ENCODE results near the gene LSM2. TPM values are rescaled to one million over a fixed set of nuclear protein-coding genes. Genes with fewer than 3 reads are reported as not detected.

Gene LSM2
- polyA plus RNA-seq, 1 donor (not counting 4 experiments of a cell fraction or from before 2014, with no cell fraction given) = 46.5 TPM

- Histone ChIP-seq H3K27me3 (ENCODE audit: control insufficient read depth, extremely low read depth, insufficient read depth, low read length) (no peaks in the 10 kb centered on the region), H3K9ac (ENCODE audit: control insufficient read depth, extremely low read depth, insufficient read depth, low read length) (peak within 1 kb of the TSS; percentile 69), H3K36me3 (ENCODE audit: control insufficient read depth in 2 of 2, extremely low read depth in 1 of 2, insufficient read depth in 2 of 2, low read length in 2 of 2) (no peaks in the 10 kb centered on the region), H3K9me1 (ENCODE audit: control insufficient read depth, extremely low read depth, insufficient read depth, low read length) (no peaks in the 10 kb centered on the region), H3K9me3 (ENCODE audit: control insufficient read depth, low read depth, low read length) (no peaks in the 10 kb centered on the region), H3K27ac (ENCODE audit: control insufficient read depth, insufficient read depth, low read length) (peak within 1 kb of the TSS; percentile 84), H2AFZ (ENCODE audit: control insufficient read depth, low read length) (peak within 1 kb of the TSS; percentile 70), H4K20me1 (ENCODE audit: control insufficient read depth, extremely low read depth, insufficient read depth, low read length) (no peaks in the 10 kb centered on the region), H3K4me1 (ENCODE audit: control insufficient read depth, extremely low read depth, insufficient read depth, low read length) (peaks cover 22% of the 10 kb centered on the region), H3K4me2 (ENCODE audit: control insufficient read depth, extremely low read depth, insufficient read depth, low read depth, low read length) (peak within 1 kb of the TSS; percentile 85), H3K79me2 (ENCODE audit: control insufficient read depth, insufficient read depth, low read length) (peaks cover 26% of the 10 kb centered on the region), H3K4me3 (ENCODE audit: control insufficient read depth in 2 of 3, extremely low read depth in 1 of 3, insufficient read depth in 2 of 3, low read depth in 1 of 3, low read length in 3 of 3) (peak within 1 kb of the TSS; percentile 48 to 71 (median 61))
- TF ChIP-seq EZH2 (IDR thresholded peaks at IDR 0.05; ENCODE audit: low read length) = no peak
- no peak for TF ChIP-seq CTCF (optimal IDR thresholded peaks at IDR 0.05 in 1 of 3, IDR thresholded peaks at IDR 0.05 in 1 of 3, conservative IDR thresholded peaks at IDR 0.05 in 1 of 3; ENCODE audit: extremely low read depth in 1 of 3, insufficient read depth in 2 of 3, low read length in 3 of 3)
- dilution Hi-C loops (cut with MboI; ENCODE audit: extremely low pct_ligation_motif_present, low sequenced_read_pairs) = no loop called here
- FAIRE-seq (no peak), DNase-seq (ENCODE audit: low read depth, low spot score) (no peak)
These were observed 8.5 kb upstream of the LSM2 start, which contains the start of the genes HSPA1A and HSPA1L for GRCh38 chr6:31815025-31815838. Gene HSPA1A (plus strand): TSS chr6:31815543. CDS start chr6:31815757, 214 bp downstream. Gene HSPA1L (minus strand): TSS chr6:31815283. CDS start chr6:31811972, 3,311 bp downstream.

GRCh38 chr6:31814677-31815024 lies 7.9 kb upstream of the LSM2 start:
- Histone ChIP-seq H3K9ac (ENCODE audit: control insufficient read depth, extremely low read depth, insufficient read depth, low read length) (peak overlapping the region; percentile 63), H3K79me2 (ENCODE audit: control insufficient read depth, insufficient read depth, low read length) (peaks cover 23% of the 10 kb centered on the region), H4K20me1 (ENCODE audit: control insufficient read depth, extremely low read depth, insufficient read depth, low read length) (no peaks in the 10 kb centered on the region), H3K9me1 (ENCODE audit: control insufficient read depth, extremely low read depth, insufficient read depth, low read length) (no peaks in the 10 kb centered on the region), H3K9me3 (ENCODE audit: control insufficient read depth, low read depth, low read length) (no peaks in the 10 kb centered on the region), H3K4me3 (ENCODE audit: control insufficient read depth in 2 of 3, extremely low read depth in 1 of 3, insufficient read depth in 2 of 3, low read depth in 1 of 3, low read length in 3 of 3) (peak overlapping the region; percentile 48 to 71 (median 61)), H3K36me3 (ENCODE audit: control insufficient read depth in 2 of 2, extremely low read depth in 1 of 2, insufficient read depth in 2 of 2, low read length in 2 of 2) (no peaks in the 10 kb centered on the region), H3K27ac (ENCODE audit: control insufficient read depth, insufficient read depth, low read length) (peak overlapping the region; percentile 77), H3K4me2 (ENCODE audit: control insufficient read depth, extremely low read depth, insufficient read depth, low read depth, low read length) (peak overlapping the region; percentile 85), H2AFZ (ENCODE audit: control insufficient read depth, low read length) (peak overlapping the region; percentile 70), H3K4me1 (ENCODE audit: control insufficient read depth, extremely low read depth, insufficient read depth, low read length) (peaks cover 22% of the 10 kb centered on the region), H3K27me3 (ENCODE audit: control insufficient read depth, extremely low read depth, insufficient read depth, low read length) (no peaks in the 10 kb centered on the region)
- DNase-seq (ENCODE audit: low read depth, low spot score) = no peak
- dilution Hi-C loops (cut with MboI; ENCODE audit: extremely low pct_ligation_motif_present, low sequenced_read_pairs) = no loop called here
- no peak for FAIRE-seq
- TF ChIP-seq EZH2 (IDR thresholded peaks at IDR 0.05; ENCODE audit: low read length) (no peak), CTCF (optimal IDR thresholded peaks at IDR 0.05 in 1 of 3, IDR thresholded peaks at IDR 0.05 in 1 of 3, conservative IDR thresholded peaks at IDR 0.05 in 1 of 3; ENCODE audit: extremely low read depth in 1 of 3, insufficient read depth in 2 of 3, low read length in 3 of 3) (no peak)
